Measurements from ENCODE around the gene TANGO6. TPM values are rescaled to one million over a fixed set of nuclear protein-coding genes. Genes with fewer than 3 reads are reported as not detected.
A peak's percentile ranks its signal among the peaks of the same experiment; 100 is the strongest.
"Not testable (repeated sequence)": the region's sequence is repeated elsewhere in the genome, so short reads cannot be mapped to it uniquely, and the experiment has no call there.

Gene TANGO6
- total RNA-seq, 1 donor from 2014 or later: 13.7 TPM

DNA sequence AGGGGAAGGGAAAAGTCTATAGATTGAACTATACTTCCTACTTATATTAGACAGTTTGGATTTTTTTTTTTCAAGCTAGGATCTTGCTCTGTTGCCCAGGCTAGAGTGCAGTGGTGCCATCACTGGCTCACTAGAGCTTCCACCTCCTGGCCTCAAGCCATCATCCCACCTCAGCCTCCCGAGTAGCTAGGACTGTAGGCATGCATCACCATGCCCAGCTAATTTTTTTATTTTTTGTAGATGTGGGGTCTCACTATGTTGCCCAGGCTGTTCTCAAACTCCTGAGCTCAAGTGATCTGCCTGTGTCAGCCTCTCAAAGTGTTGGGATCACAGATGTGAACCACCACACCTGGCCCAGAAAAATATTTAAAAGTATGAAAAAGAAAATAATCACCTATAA lies 141.1 kb downstream of the TANGO6 start:
- Histone ChIP-seq H3K27me3 (ENCODE audit: control insufficient read depth, insufficient read depth, low read length) (no peaks in the 10 kb centered on the region), H3K36me3 (ENCODE audit: control insufficient read depth, insufficient read depth, low read length) (no peaks in the 10 kb centered on the region), H3K4me3 (ENCODE audit: low read depth, low read length) (no peak overlapping the region)
- DNase-seq (ENCODE audit: low read depth) (no peak), FAIRE-seq (no peak)
- no peak for TF ChIP-seq CTCF (IDR thresholded peaks at IDR 0.05; ENCODE audit: insufficient read depth, low read length, severe bottlenecking)

DNA sequence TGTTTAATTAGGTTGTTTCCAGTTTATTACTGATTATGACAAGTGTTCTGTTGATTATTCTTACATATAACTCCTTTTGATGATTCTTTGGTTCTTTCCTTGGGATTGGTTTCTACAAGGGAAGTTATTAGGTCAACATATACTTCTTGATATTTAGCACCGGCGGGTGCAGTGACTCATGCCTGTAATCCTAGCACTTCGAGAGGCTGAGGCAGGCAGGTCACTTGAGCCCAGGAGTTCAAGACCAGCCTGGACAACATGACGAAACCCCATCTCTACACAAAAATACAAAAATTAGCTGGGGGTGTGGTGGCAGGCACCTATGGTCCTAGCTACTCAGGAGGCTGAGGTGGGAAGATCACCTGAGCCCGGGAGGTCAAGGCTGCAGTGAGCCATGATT lies 141.9 kb downstream of the TANGO6 start:
- peak; percentile 71 for DNase-seq (ENCODE audit: low read depth)
- no peak for FAIRE-seq
- TF ChIP-seq CTCF (IDR thresholded peaks at IDR 0.05; ENCODE audit: insufficient read depth, low read length, severe bottlenecking): no peak

GRCh38 chr16:68985855-68986254 lies 142.5 kb downstream of the TANGO6 start:
- Histone ChIP-seq H3K27me3 (ENCODE audit: control insufficient read depth, insufficient read depth, low read length) (no peaks in the 10 kb centered on the region), H3K4me3 (ENCODE audit: low read depth, low read length) (no peak overlapping the region), H3K36me3 (ENCODE audit: control insufficient read depth, insufficient read depth, low read length) (no peaks in the 10 kb centered on the region)
- TF ChIP-seq CTCF (IDR thresholded peaks at IDR 0.05; ENCODE audit: insufficient read depth, low read length, severe bottlenecking): no peak
- DNase-seq (ENCODE audit: low read depth) (peak; percentile 99), FAIRE-seq (no peak)

More for the DNA sequence above, 141.9 kb downstream of the TANGO6 start:
- H3K36me3 ChIP-seq (ENCODE audit: control insufficient read depth, insufficient read depth, low read length): no peaks in the 10 kb centered on the region
- no peaks in the 10 kb centered on the region for H3K27me3 ChIP-seq (ENCODE audit: control insufficient read depth, insufficient read depth, low read length)
- H3K4me3 ChIP-seq (ENCODE audit: low read depth, low read length): no peak overlapping the region

DNA sequence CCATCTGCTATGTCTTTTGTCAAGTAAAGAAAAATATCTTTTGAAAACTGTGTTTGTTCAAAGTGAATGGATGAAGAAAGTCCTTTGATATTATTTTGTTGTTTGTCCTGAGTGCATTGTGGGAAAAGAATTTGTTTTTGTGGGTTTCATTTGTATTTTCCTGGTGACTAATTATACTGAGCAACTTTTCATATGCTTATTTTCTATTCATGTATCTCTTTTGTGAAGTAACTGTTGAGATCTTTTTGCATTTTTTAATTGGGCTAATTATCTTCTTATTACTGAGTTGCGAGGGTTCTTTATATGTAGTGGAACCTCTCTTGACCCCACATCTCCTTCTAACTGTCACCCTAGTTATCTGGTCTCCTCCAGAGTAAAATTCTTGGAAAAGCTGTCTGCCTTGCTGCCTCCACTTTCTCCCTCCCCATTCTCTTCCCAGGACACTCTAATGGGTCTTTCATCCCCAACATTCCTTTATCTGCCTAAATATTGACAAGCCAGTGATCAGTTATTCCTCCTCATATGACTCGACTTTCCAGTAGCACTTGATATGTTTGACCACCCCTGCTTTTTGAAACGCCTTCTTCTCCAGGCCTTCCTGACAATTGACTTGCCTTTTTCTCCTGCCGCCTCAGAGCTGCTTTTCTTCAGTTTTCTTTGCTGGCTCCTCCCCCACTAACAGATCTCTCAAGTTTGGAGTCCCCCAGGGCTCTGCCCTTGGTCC lies 144.6 kb downstream of the TANGO6 start:
- Histone ChIP-seq H3K4me3 (ENCODE audit: low read depth, low read length) (no peak overlapping the region), H3K27me3 (ENCODE audit: control insufficient read depth, insufficient read depth, low read length) (no peaks in the 10 kb centered on the region), H3K36me3 (ENCODE audit: control insufficient read depth, insufficient read depth, low read length) (no peaks in the 10 kb centered on the region)
- FAIRE-seq (no peak), DNase-seq (ENCODE audit: low read depth) (peak; percentile 27)
- no peak for TF ChIP-seq CTCF (IDR thresholded peaks at IDR 0.05; ENCODE audit: insufficient read depth, low read length, severe bottlenecking)

DNA sequence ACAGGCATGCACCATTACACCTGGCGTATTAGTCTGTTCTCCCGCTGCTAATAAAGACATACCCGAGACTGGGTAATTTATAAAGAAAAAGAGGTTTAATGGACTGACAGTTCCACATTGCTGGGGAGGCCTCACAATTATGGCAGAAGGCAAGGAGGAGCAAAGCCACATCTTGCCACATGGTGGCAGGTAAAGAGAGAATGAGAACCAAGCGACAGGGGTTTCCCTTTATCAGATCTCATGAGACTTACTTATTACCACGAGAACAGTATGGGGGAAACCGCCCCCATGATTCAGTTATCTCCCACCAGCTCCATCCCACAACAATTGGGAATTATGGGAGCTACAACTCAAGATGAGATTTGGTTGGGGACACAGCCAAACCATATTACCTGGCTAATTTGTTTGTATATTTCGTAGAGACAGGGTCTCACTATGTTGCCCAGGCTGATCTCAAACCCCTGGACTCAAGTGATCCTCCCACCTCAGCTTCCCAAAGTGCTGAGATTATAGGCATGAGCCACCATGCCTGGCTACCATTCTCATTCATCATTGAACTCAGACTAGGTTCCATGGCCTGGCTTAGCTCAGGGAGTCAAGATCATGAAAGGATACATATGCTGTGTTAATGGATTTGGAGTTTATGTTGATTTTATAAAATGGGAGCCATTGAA lies 147.0 kb downstream of the TANGO6 start:
- H3K4me3 ChIP-seq (ENCODE audit: low read depth, low read length); FAIRE-seq; DNase-seq (ENCODE audit: low read depth); H3K36me3 ChIP-seq (ENCODE audit: control insufficient read depth, insufficient read depth, low read length); H3K27me3 ChIP-seq (ENCODE audit: control insufficient read depth, insufficient read depth, low read length): not testable (repeated sequence)

DNA sequence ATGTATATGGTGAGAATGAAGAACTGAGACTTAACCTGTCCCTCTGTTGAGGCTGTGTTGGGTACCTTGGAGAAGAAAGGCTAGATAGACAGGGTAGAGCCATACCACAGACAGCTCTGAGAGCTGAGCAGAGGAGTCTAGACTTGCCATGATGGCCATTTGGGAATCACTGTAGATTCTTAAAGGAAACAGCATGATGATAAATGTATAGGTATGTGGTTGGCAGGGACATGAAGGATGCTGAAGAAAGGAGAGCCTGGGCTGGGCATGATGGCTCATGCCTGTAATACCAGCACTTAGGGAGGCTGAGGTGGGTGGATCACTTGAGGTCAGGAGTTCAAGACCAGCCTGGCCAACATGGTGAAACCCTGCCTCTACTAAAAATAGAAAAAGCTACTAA lies 147.7 kb downstream of the TANGO6 start:
- FAIRE-seq (no peak), DNase-seq (ENCODE audit: low read depth) (peak; percentile 91)
- Histone ChIP-seq H3K36me3 (ENCODE audit: control insufficient read depth, insufficient read depth, low read length) (no peaks in the 10 kb centered on the region), H3K4me3 (ENCODE audit: low read depth, low read length) (no peak overlapping the region), H3K27me3 (ENCODE audit: control insufficient read depth, insufficient read depth, low read length) (no peaks in the 10 kb centered on the region)
- no peak for TF ChIP-seq CTCF (IDR thresholded peaks at IDR 0.05; ENCODE audit: insufficient read depth, low read length, severe bottlenecking)

Data from bronchial epithelial cell (primary cell).